SU-DHL-6 (cell line): ENCODE data around the gene IPO4.

Experiments
- H2AFZ ChIP-seq: fragments of 200-600 bp; sonication (generic); 2 replicates; pipeline ENCODE4 v1.6.1; 2014; ENCODE audit warnings: low read depth, mild to moderate bottlenecking, moderate library complexity, mixed read lengths, antibody characterized with exemption, low read length; ENCODE audit not compliant: severe bottlenecking
- H3F3A ChIP-seq: fragments of 200-600 bp; shearing (Covaris generic); 2 replicates; pipeline ENCODE4 v1.6.0; 2016; ENCODE audit warnings: antibody characterized with exemption, mild to moderate bottlenecking; ENCODE audit not compliant: insufficient read depth
- H3K27ac ChIP-seq: fragments of 200-600 bp; sonication (generic); 2 replicates; pipeline ENCODE4 v1.5.1; 2016; ENCODE audit warnings: low read depth, mild to moderate bottlenecking, low read length, moderate library complexity, mixed read lengths
- H3K27me3 ChIP-seq: fragments of 200-600 bp; sonication (generic), shearing (Covaris generic); 2 replicates; pipeline ENCODE4 v1.6.0; 2014; ENCODE audit warnings: mild to moderate bottlenecking, low read length
- H3K36me3 ChIP-seq: fragments of 200-600 bp; sonication (generic); 2 replicates; pipeline ENCODE4 v1.6.1; 2014; ENCODE audit warnings: mild to moderate bottlenecking, low read length, mixed read lengths
- H3K4me2 ChIP-seq: fragments of 300-600, 200-600 bp; shearing (Covaris generic), sonication (generic); 2 replicates; pipeline ENCODE4 v1.6.0; 2014; ENCODE audit warnings: low read length, low read depth, mild to moderate bottlenecking; ENCODE audit not compliant: poor library complexity, severe bottlenecking
- H3K4me3 ChIP-seq: fragments of 200-600 bp; sonication (generic); 2 replicates; pipeline ENCODE4 v1.5.1; 2014; ENCODE audit warnings: antibody characterized with exemption, low read length, mild to moderate bottlenecking, mixed read lengths; ENCODE audit not compliant: insufficient read depth, poor library complexity, severe bottlenecking
- H3K79me2 ChIP-seq: fragments of 200-600 bp; sonication (generic); 2 replicates; pipeline ENCODE4 v1.6.1; 2014; ENCODE audit warnings: mild to moderate bottlenecking, low read length, moderate library complexity; ENCODE audit not compliant: insufficient read depth
- H3K9ac ChIP-seq: fragments of 200-600 bp; sonication (generic); 2 replicates; pipeline ENCODE4 v1.7.0; 2014; ENCODE audit warnings: mild to moderate bottlenecking, low read length
- H3K9me2 ChIP-seq: fragments of 200-600 bp; sonication (generic); replicated peaks from 2 replicates; pipeline ENCODE4 v1.6.1; 2014; ENCODE audit warnings: low read length; ENCODE audit not compliant: insufficient read depth
- H3K9me3 ChIP-seq: fragments of 200-600 bp; sonication (generic); 2 replicates; pipeline ENCODE4 v1.6.1; 2014; ENCODE audit warnings: low read length, mixed read lengths; ENCODE audit not compliant: insufficient read depth
- H4K20me1 ChIP-seq: fragments of 200-600 bp; sonication (generic); 2 replicates; pipeline ENCODE4 v1.6.1; 2014; ENCODE audit warnings: low read depth, mild to moderate bottlenecking, antibody characterized with exemption, low read length, moderate library complexity, mixed read lengths
- EZH2phosphoT487 ChIP-seq: fragments of 200-600 bp; sonication (generic), shearing (Covaris generic); conservative IDR thresholded peaks from 2 replicates; pipeline ENCODE4 v1.6.1; 2018; ENCODE audit warnings: mild to moderate bottlenecking, antibody characterized with exemption, low read length, moderate library complexity, mixed read lengths
- TF ChIP-seq, protein P1 (sequence below): fragments of 200-600 bp; sonication (generic); IDR thresholded peaks from one replicate; pipeline ENCODE4 v1.5.1; 2017; ENCODE audit warnings: antibody characterized with exemption, mild to moderate bottlenecking, low read length, moderate library complexity; ENCODE audit not compliant: insufficient read depth, poor library complexity, severe bottlenecking

IPO4 gene

DNA sequence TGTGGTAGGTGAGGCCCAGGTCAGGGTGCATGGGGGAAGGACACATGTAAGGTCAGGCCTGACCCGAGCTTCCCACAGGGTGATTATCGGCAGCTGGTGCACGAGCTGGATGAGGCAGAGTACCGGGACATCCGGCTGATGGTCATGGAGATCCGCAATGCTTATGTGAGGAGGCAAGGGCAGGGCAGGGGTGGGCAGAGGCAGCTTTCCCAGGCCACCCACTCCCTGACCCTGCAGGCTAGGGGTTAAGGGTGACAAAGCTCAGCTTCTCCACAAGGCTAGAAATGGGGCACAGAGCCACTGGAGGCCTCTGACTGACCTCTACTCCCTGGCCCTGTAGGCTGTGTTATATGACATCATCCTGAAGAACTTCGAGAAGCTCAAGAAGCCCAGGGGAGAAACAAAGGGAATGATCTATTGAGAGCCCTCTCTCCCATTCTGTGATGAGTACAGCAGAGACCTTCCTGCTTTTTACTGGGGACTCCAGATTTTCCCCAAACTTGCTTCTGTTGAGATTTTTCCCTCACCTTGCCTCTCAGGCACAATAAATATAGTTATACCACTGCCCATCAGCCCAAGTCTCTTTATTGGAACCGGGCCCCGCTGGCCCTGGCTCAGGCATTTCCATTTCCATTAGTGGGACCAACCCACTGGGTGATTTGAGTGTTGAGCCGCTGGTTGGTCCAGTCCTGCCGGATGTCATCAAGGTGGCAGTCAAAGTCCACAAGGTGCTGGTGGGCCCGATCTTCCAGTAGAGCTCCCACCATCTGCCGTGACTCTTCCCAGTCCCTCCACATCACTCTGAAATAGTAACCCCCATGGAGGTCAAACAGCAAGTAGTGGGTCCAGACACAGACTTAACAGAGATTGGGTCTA is 50.0 kb downstream of the IPO4 start:
- TF ChIP-seq, protein P1, sequence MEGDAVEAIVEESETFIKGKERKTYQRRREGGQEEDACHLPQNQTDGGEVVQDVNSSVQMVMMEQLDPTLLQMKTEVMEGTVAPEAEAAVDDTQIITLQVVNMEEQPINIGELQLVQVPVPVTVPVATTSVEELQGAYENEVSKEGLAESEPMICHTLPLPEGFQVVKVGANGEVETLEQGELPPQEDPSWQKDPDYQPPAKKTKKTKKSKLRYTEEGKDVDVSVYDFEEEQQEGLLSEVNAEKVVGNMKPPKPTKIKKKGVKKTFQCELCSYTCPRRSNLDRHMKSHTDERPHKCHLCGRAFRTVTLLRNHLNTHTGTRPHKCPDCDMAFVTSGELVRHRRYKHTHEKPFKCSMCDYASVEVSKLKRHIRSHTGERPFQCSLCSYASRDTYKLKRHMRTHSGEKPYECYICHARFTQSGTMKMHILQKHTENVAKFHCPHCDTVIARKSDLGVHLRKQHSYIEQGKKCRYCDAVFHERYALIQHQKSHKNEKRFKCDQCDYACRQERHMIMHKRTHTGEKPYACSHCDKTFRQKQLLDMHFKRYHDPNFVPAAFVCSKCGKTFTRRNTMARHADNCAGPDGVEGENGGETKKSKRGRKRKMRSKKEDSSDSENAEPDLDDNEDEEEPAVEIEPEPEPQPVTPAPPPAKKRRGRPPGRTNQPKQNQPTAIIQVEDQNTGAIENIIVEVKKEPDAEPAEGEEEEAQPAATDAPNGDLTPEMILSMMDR: no peak
- TF ChIP-seq EZH2phosphoT487: no peak
- Histone ChIP-seq H3K9me2 (no peaks in the 10 kb centered on the region), H4K20me1 (no peaks in the 10 kb centered on the region), H3K79me2 (peaks cover 20% of the 10 kb centered on the region), H3K36me3 (no peaks in the 10 kb centered on the region), H3F3A (peaks cover 39% of the 10 kb centered on the region), H3K4me2 (peak overlapping the region; percentile 89), H3K4me3 (no peak overlapping the region), H3K27me3 (no peaks in the 10 kb centered on the region), H3K9me3 (no peaks in the 10 kb centered on the region), H2AFZ (no peak overlapping the region), H3K9ac (no peak overlapping the region), H3K27ac (no peak overlapping the region)

DNA sequence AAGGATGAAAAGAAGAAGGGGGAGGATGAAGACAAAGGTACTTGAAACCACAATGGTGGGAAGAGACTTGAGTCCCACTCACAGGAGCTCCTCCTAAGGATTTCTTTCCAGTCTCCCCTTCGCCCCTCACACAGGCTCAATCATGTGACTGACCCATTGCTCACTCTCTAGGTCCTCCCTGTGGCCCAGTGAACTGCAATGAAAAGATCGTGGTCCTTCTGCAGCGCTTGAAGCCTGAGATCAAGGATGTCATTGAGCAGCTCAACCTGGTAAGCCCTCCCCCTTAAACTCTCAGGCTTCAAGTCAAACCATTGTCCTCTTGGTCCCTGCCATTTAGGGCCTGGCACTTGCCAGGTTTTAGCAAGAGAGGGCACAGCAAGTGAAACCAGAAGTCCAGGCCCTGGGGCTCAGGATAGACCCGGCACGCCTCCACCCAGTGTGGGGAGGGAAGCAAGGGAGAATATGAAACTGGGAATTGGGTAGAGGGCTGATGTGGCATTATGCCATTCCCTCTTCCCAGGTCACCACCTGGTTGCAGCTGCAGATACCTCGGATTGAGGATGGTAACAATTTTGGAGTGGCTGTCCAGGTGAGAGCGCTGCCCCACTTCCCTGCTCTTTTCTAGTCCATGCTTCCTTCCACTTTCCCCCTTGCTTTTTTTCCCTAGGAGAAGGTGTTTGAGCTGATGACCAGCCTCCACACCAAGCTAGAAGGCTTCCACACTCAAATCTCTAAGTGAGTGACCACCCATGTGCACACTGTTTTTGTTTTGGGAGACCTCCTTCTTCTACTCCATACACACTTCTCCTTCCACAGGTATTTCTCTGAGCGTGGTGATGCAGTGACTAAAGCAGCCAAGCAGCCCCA is 50.9 kb downstream of the IPO4 start:
- H3K27me3 ChIP-seq: no peaks in the 10 kb centered on the region
- peak overlapping the region; percentile 73 for H3K27ac ChIP-seq
- TF ChIP-seq, protein P1: no peak
- no peak for TF ChIP-seq EZH2phosphoT487
- peaks cover 35% of the 10 kb centered on the region for H3F3A ChIP-seq
- no peak overlapping the region for H2AFZ ChIP-seq
- no peaks in the 10 kb centered on the region for H4K20me1 ChIP-seq
- H3K9me2 ChIP-seq: no peaks in the 10 kb centered on the region
- peaks cover 20% of the 10 kb centered on the region for H3K79me2 ChIP-seq
- H3K9me3 ChIP-seq: no peaks in the 10 kb centered on the region
- H3K36me3 ChIP-seq: no peaks in the 10 kb centered on the region
- H3K4me3 ChIP-seq: no peak overlapping the region
- 0 out of 2 replicates have a peak overlapping the region, but pooled peaks have one; percentile 89 for H3K9ac ChIP-seq
- H3K4me2 ChIP-seq: no peak overlapping the region

DNA sequence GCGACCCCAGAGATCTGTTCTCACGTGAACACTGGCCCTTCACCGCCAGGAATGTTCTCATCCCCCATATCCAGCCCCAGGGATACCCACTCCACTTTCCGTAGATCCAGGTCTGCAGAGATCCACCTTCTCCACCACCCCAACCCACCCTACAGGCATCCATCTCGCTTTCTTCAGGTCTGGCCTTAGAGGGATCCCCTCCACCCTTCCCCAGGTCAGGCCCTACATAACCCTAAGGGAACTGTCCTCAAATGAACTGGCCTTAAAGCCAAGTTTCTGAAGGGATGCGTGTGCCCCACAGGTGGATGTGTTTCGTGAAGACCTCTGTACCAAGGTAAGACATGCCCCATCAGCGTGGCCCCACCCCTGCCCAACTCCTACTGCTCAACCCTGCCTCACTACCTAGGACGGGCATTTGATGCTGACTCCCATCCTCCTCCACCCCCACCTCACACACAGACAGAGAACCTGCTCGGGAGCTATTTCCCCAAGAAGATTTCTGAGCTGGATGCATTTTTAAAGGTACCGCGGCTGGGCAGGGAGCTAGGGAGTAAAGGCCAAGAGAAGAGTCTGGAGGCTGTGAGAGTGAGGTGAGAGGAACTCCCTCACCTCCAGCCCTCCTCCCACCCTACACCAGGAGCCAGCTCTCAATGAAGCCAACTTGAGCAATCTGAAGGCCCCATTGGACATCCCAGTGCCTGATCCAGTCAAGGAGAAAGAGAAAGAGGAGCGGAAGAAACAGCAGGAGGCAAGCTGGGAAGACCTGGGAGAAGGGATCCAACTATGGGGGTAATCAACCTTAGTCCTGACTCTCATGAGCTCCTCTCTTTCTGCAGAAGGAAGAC is 51.7 kb downstream of the IPO4 start:
- Histone ChIP-seq H3K4me2 (peak overlapping the region; percentile 56), H3K9me3 (no peaks in the 10 kb centered on the region), H3K79me2 (peaks cover 20% of the 10 kb centered on the region), H4K20me1 (no peaks in the 10 kb centered on the region), H3K27ac (peak overlapping the region; percentile 73), H2AFZ (no peak overlapping the region), H3K27me3 (no peaks in the 10 kb centered on the region), H3F3A (peaks cover 35% of the 10 kb centered on the region), H3K36me3 (no peaks in the 10 kb centered on the region), H3K9ac (peak overlapping the region; percentile 89), H3K4me3 (peak overlapping the region; percentile 85), H3K9me2 (no peaks in the 10 kb centered on the region)
- TF ChIP-seq EZH2phosphoT487: no peak
- TF ChIP-seq, protein P1: no peak
